HG02970 (cell line): Measurements from ENCODE around the gene NT5DC1.

Source experiments
- ATAC-seq: cut with Tn5 transposase; IDR thresholded peaks from one replicate; pipeline ENCODE4 v1.9.1; 2021; ENCODE audit warnings: mild to moderate bottlenecking, moderate library complexity, moderate number of reproducible peaks; ENCODE audit not compliant: unreplicated experiment, low FRiP score

Gene NT5DC1

DNA sequence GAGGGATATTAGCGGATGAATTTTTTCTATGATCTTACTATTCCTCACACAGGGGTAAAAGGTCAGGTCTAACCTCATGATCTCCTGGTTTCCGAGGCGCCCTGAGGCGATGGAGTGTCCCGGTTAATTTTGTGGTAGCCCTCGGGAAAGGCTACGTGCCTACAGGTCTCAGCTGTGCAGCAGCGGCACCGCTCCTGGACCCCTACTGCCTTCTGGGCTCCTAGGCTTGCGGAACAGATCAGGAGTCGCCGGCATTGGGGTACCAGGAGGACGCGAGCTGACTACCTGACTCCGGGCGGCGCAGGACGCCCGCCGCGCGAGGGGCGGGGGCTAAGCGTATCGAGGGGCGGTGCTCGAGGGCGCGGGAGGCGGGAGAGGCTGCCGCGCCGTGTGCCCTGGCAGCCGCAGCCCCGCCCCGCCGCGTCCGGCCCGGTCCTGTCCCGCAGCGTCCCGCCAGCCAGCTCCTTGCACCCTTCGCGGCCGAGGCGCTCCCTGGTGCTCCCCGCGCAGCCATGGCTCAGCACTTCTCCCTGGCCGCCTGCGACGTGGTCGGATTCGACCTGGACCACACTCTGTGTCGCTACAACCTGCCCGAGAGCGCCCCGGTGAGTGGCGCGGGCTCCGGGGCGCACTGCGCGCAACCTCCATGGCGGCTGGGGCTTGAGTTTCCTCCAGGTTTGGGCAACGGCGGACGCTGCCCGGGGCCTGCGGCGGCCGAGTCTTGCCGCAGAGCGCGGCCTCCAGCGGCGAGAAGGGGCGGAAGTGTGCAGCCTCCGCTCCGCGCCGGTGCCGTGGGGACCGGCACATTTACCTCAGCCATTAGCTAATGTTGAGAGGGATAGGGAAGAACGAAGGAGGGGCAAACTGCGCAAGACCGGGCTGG lies at the start of gene NT5DC1:
Gene NT5DC1 (plus strand): TSS at position 435 of the 883 bp plus-strand sequence. CDS start 78 bp downstream, at position 513.
- peak; percentile 96 for ATAC-seq

DNA sequence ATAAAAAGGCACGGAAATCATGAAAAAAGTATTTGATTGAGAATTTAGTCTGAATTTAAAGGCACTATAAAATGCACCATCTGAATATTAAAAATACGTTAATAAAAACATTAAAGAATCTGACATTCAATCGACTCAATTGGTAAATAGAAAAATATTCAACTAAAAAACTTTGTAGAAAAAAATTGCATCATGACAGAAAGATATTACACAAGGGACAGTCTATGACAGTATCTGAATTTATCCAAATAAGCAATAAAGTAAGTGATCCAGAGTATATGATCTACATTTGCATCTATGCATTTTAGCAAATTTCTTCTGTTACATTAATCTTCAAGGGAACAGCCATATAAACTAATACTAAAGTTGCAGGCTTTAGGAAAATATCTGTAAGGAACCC lies 49.4 kb upstream of the NT5DC1 start:
- no peak for ATAC-seq

DNA sequence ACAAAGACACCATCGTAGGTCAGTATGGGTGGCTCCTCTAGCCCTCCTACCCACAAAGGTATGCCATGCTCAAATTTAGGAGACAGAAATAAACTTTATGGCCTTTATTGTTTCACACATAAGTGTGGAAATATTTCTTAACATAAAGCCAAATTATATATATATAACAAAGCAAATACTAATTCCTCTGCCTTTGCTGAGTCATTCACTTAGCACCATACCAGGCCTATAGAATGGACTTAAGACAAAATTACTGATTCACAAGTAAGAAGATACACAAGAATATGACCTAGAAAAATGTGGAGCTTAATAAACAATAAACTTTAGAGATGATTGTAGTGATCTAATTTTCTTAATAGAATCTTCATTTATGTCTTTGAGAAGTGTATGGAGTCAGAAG lies 45.1 kb upstream of the NT5DC1 start:
- ATAC-seq = no peak

DNA sequence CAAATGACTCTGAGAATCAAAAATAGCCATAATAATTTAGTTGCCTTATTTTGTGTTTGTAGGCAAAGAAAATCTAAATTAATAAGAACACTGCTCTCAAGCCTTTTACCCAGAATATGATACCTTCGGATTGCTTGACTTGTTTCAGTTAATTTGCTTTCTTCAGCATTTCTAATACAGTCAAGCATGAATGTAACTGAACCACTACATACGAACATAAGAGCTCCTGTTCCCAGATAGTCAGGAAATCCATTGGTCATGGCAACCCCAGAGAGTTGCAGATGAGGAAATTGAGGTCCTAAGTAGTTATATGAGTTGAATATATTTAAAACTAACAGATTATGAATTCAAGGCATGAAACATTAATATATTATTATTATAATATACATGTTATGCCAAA lies 42.9 kb upstream of the NT5DC1 start:
- no peak for ATAC-seq

- no peak for ATAC-seq
Observed at GRCh38 chr6:116059713-116060571, 40.7 kb upstream of the NT5DC1 start.

DNA sequence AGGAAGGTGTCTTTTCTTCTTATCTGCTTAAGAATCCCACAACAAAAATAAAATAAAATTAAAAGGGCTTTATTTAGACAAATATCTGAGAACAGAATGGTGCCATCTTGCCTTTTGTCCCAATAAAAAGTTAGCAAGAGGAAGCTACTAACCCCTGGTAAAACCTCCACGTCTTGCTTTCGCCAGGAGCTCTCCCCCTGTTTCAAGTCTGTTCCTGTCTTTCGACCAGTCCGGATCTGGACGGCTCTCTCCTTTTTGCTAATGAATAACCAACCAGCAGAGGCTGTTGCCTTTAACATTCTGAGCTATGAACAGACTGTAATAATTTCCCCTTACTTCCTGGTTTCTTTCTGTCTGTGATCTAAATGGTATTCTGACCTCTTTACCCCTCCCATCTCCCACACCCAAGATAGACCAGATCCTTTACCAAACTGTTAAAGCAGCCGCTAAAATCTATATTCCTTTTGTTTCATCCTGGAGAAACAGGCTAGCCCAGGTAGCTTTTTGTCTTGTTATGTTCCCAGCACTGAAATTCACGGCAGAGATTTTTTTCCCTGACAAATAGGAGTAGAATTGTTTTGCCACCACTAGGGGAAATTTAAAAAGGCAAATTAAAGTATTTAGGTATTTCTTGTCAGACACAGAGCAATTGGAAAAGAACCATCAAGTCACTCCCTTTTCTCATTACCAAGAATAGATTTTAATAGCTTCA lies 39.9 kb upstream of the NT5DC1 start, which contains the start of gene FRK:
Gene FRK (minus strand): TSS at position 320 of the 712 bp plus-strand sequence. CDS start 580 bp downstream, outside the sequence.
- no peak for ATAC-seq

DNA sequence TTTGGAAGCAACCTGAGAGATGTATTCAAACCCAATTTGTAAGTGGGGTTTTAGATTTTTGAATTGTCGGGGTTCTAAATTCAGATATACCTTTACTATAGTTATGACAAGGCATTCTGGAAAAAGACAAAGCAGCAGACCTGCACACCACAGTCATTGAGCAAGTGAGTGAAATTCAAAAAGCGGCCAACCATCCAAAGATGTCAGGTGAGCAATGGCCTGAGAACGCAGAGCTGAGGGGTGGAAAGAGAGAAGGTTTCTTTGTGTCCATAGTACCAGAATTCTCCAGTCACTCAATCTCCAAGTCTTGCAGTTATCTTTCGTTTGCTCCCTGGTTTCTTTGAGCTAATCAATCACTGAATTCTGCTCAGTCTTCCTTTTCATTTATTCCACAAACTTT lies 38.2 kb upstream of the NT5DC1 start:
- ATAC-seq = no peak

- ATAC-seq = no peak
Observed at GRCh38 chr6:116064666-116065065, 36.0 kb upstream of the NT5DC1 start.

DNA sequence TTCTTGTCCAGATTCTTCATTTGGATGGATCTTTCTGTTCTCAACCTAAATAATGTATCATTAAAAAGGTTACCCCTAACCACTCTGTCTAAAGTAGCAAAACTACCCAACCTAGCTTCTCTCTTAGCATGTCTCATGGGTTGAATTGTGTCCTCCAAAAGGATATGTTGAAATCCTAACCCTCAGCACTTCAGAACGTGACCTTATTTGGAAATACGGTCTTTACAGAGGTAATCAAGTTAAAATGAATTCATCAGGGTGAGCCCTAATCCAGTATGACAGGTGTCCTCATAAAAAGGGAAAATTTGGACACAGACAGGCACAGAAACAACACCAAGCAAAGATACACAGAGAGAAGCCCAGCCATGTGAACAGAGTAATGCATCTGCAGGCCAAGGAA lies 33.9 kb upstream of the NT5DC1 start:
- ATAC-seq = no peak

DNA sequence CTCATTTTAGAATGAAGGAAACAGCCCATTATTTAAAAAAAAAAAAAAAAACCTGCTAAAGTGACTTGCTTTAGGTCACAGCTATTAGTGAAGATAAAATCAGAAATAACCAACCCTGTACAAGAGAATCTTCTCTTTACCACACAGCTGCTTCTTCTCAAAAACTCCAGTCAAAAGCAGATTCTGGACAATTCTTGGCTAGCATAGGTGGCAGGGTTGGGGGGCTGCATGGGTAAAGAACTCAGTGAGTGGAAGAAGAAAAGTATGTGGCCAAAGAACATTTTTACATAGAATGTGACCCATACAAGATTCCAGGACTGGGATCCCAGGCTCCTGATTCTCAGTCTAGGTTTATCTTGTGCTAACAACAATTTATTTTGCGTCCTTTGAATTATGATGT lies 30.6 kb upstream of the NT5DC1 start:
- no peak for ATAC-seq

DNA sequence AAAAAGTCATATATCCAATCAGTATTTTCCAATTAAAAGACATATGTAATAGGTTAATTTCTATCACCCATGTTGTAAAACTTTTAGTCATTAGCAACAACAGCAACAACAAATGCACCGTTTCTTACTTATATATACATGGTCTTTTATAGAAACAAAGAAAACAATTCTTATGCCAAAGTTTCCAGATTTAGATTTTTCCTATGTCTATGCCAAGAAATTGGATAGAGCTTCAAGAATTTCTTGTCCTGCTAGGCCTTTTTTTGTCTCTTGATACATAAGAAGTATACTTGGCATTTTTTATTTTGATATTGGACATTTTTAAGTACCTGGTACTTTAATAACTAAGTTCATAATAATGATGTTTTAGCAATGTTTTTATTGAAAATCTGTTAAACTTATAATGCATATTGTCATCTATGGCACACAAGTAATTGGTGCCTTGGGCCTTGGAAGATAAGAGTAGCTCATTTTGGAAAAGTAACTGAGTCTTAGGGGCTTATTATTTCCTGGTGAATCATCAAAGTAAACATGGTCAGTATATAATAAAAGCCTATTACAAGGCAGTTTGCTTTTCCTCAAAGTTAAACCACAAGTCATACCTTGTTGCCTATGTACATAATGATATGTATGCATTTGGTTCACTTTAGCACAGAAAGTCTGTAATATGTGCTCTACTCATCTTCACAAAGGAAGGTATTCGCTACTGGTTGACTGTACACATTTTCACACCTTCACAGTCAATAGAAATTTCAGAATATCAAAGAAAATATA lies 29.9 kb upstream of the NT5DC1 start:
- ATAC-seq = no peak

DNA sequence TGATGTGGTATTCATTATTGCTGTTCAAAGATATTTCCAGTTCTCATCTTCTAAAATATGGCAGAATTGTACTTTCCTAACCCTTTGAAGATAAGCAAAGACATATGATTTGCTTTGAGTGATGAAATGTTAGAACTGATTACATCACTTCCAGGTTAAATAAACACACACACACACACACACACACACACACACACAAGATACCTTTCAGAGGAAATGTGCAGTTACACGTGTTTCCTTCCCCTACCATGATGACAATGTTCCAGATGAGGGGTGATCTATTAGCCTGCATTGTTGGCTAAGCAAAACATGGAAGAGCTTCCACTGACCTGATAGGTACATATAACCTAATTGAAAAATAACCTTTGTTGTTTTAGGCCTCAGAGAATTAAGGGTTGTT lies 28.3 kb upstream of the NT5DC1 start:
- no peak for ATAC-seq

GRCh38 chr6:116073765-116074440 lies 26.8 kb upstream of the NT5DC1 start:
- no peak for ATAC-seq

GRCh38 chr6:116074732-116075390 lies 25.8 kb upstream of the NT5DC1 start:
- ATAC-seq = no peak

- ATAC-seq = no peak
Observed at GRCh38 chr6:116078522-116078921, 22.1 kb upstream of the NT5DC1 start.

GRCh38 chr6:116078945-116079344 lies 21.7 kb upstream of the NT5DC1 start:
- ATAC-seq = no peak

- no peak for ATAC-seq
Observed at GRCh38 chr6:116083052-116083451, 17.6 kb upstream of the NT5DC1 start.

DNA sequence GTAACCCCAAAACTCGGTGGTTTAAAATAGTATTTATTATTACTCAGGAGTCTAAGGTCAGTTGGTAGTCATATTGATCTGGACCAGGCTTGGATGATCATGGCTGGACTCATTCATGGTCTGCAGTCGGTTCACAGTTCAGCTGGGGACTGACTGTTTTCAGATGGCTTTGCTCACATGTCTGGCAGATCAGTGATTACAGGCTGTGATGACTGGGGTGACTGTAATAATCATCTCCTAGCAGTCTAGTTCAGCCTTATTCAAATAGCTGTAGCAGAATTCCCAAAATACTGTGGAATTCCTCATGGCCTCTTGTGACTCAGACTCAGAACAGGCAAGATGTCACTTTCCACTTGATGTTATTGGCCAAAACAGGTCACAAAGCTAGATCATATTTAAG lies 16.4 kb upstream of the NT5DC1 start:
- no peak for ATAC-seq
